HG02759 (cell line): ENCODE measurements around the gene SMCP.

Experiments used
- ATAC-seq: cut with Tn5 transposase; IDR thresholded peaks from one replicate; pipeline ENCODE4 v1.9.1; 2021; ENCODE audit warnings: mild to moderate bottlenecking, moderate library complexity; ENCODE audit not compliant: unreplicated experiment

The SMCP gene, protein sequence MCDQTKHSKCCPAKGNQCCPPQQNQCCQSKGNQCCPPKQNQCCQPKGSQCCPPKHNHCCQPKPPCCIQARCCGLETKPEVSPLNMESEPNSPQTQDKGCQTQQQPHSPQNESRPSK

GRCh38 chr1:152878042-152878441 is at the start of gene SMCP:
SMCP (plus strand) TSS chr1:152878322; CDS start chr1:152884423, 6,101 bp downstream.
- no peak for ATAC-seq

DNA sequence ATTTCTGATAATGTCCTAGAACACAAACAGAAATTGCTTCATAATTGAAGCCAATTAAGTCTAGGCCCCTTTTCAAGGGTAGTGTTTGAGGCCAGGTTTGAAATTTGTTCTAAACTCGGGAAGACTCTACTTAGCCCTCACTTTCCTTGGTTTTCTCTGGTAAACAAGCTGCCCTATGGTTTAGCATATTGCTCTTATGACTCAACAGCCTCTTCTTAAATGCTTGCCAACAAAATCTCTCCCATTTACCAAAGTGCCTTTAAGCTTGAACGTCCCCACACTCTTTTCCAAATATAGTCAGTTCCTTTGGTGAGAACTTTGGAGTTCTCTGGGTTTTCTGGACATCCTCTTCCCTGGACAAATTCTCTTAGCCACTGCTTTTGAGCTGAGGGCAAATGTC is 41.3 kb upstream of the SMCP start:
- ATAC-seq: no peak

GRCh38 chr1:152842556-152842955 is 35.6 kb upstream of the SMCP start, which contains the start of gene LCE6A:
LCE6A (plus strand) TSS chr1:152842856; CDS start chr1:152843521, 665 bp downstream.
- ATAC-seq: no peak

- ATAC-seq: no peak
Measured at GRCh38 chr1:152855661-152856060, 22.5 kb upstream of the SMCP start.

DNA sequence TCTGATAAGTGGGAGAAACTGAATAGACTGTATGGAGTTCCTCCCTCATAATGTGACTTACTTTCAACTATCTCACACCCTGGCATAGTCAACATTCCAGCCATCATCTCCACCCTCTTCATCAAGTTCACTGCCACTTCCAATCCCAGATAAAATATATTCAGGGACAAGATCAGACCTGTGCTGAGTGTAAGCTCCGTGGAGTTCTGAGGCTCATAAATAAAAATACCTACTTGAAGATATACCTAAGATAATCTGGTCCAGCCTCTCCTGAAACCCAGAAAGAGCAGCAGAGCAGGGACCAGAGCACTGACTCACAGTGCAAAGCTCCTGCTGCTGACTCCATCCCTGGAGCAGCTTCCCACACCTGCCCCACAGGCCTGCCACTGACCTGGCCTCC is 20.1 kb upstream of the SMCP start:
- ATAC-seq: no peak

GRCh38 chr1:152859696-152860095 is 18.4 kb upstream of the SMCP start, which contains the start of gene LCE7A:
LCE7A (plus strand) TSS chr1:152859996; CDS start chr1:152860698, 702 bp downstream.
- no peak for ATAC-seq

DNA sequence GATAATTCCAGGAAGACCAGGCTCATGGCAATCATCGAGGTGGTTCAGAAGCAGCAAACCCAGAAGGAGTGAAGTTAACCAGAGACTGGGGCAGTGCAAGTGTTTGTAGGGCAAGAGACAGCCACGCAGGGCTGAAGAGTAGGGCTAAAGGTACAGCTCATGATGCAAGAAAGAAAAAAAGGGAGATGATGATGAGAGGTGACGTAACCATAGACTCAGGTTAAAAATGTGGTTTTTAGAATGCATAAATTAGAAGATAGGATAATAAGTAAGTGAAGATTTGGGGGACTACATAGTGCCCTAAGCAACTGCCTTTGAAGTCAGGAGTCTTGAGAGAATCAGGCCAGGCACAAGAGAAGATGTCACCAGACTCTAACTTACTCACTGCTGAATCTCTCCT is 18.0 kb upstream of the SMCP start:
- no peak for ATAC-seq

GRCh38 chr1:152861374-152861773 is 16.7 kb upstream of the SMCP start:
- ATAC-seq: no peak

DNA sequence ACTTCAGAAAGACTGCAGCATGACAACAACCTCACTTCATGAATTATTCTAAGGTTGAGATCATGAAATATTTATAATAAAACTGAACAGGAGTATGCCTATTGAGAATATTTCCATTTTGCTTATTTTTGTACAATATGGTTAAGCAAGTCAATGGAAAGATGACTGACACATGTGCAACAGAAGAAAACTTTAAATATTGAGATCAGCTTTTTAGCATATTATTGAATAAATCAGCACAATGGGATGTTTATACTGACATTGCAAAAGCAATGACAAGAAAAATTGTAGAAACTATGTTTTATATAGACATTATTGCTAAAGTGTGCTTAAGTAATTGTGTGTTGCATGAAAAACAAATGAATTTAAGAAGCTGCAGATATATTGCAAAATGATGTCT is 13.7 kb upstream of the SMCP start:
- no peak for ATAC-seq

DNA sequence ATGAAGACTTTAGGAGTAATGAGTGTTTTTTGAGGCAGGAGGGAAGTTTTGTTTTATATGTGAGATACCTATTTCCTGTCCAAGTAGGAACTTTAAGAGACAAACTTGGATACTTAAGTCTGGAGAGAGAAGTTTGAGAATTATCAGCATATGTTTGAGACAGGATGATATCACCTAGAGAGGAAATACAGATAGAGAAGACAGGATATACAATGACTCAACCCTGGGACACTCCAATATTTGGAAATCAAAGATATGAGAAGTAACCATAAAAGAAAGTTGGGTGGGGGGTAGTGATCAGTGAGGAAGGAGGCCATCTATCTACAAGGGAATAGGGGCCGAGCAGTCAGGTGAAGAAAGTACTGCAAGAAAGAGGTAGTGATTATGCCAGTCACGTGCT is 11.8 kb upstream of the SMCP start:
- ATAC-seq: no peak

DNA sequence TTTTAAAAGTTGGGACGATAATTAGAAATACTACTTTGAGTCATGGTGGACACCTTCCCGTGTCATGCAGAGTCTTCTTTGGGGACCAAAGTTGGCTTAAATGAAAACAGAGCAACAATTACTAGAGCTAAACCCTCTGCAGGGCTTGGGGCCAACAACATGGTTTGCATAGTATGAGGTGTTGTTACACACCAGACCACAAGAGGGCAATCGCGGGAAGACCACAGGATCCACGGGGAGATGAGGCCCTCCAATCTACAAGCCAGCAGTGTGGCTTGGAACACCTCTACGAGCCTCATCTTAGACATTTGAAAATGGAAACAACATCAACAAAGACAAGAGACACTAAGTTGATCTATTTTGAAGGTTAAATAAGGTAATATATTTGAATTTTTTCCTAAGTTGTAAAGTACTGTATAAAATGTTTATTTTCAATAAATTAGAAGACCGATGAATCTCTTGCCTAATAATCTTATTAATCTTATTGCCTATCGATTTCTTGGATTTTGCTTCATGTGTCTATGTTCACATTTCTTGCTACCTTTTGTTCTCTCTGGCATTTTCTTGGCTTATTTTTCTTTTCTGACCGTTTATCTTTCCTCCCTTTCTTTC is 8.2 kb upstream of the SMCP start:
- ATAC-seq: no peak

GRCh38 chr1:152870831-152871730 is 7.0 kb upstream of the SMCP start:
- no peak for ATAC-seq

DNA sequence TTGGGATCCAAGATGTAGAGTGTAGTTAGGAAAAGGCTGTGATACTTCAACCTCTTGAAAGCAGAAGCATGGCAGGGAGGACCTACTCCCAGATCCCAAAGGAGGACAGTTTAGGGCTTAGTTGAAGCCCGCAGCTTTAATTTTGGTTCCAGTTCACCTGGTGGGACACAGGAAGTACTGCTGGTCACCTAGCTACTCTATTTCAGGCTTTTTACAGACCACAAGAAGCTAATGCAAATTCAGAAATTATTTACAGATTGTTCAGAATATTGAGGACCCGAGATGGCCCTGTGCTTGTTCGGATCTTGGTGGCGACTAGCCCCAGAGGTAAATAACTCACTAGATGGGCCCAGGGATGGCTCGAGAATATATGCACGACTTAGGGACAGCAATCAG is 6.4 kb upstream of the SMCP start:
- ATAC-seq: no peak

- no peak for ATAC-seq
Measured at GRCh38 chr1:152873495-152873894, 4.6 kb upstream of the SMCP start.

DNA sequence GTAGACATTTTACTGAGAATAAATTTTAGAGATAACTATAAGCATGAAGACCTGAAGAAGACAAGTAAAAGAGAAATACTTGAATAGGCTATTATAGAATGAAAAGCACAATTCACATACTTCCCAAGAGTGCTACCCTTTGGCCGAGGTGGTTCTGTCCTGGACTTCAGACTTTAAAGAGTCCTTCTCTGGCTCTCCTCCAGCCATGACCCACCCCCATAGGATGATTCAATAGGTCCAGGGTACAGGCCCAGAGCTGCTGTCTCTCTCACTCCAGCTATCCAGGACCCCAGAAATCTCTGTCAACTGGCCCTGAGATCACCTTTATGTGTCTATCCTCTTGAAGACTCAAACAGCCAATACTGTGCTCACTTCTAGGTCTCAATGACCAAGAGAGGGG is 1.3 kb upstream of the SMCP start:
- ATAC-seq: no peak

DNA sequence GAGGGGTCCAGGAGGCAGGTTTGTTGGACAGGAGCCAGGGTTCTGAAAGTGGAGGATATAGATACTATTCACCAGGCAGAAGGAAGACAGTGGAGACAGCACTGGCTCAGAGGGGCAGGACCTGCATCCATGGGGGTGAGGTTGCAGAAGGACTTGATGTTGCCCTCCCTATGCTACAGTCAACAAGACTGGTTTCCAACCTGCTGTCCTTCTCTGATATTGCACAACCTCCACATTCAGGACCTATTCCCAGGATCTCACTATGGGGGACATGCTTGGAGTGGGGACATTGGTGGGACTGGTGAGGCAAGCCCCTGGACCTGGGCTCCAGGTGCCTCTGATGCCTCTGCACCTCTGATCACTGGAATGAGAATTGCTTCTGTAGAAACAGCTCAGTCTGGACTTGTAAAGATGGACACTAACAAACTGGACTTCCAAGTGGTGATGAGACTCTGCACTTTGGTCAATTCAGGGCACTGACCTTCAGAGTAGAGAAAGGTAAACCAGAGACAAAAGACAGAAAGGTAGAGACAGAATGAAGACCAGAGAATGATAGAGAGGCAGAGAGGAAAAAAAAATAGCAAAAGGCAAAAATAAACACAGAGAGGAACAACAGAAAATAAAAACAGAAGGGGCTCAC is 1.6 kb downstream of the SMCP start:
- no peak for ATAC-seq

- ATAC-seq: no peak
Measured at GRCh38 chr1:152880316-152880715, 2.2 kb downstream of the SMCP start.

- no peak for ATAC-seq
Measured at GRCh38 chr1:152880907-152881306, 2.8 kb downstream of the SMCP start.

DNA sequence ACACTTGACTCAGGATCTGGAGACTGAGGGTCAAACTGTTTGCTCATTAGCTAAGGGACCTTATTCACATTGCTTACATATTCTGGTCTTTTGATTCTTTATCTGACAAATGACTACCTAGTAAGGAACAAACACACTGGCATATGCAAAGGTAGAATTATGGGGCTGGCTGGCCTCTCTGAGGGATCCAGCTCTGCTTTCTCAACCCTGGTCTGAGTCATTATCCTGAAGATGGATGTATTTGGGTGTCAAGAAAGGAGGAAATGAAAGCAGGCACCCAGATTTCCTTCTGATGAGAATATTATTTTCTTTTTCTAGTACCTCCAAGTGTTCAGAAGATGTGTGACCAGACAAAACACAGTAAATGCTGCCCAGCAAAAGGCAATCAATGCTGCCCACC is 6.0 kb downstream of the SMCP start:
- no peak for ATAC-seq

DNA sequence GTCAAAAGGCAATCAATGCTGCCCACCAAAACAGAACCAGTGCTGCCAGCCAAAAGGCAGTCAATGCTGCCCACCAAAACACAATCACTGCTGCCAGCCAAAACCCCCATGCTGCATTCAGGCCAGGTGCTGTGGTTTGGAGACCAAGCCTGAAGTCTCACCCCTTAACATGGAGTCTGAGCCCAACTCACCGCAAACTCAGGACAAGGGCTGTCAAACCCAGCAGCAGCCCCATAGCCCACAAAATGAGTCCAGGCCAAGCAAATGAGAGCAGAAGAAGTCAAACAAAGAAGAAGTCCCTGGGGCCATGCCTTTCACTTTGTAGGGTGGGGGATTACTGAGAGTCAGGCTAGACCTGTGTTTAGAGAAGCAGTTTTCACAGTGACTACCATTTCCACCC is 6.4 kb downstream of the SMCP start:
- ATAC-seq: no peak

- ATAC-seq: no peak
Measured at GRCh38 chr1:152884966-152885624, 7.0 kb downstream of the SMCP start.
